Activated naive CD8-positive, alpha-beta T cell treated with anti-CD3 and anti-CD28 coated beads, Interleukin-2, amount 50 U/mL, for 16 hours (primary cell): Measurements from ENCODE around the gene CEACAM3.

Experiments used
- DNase-seq: peaks from one replicate; pipeline ENCODE4 v3.0.0-alpha.2; 2020; ENCODE audit warnings: low read depth, low spot score

The CEACAM3 gene

DNA sequence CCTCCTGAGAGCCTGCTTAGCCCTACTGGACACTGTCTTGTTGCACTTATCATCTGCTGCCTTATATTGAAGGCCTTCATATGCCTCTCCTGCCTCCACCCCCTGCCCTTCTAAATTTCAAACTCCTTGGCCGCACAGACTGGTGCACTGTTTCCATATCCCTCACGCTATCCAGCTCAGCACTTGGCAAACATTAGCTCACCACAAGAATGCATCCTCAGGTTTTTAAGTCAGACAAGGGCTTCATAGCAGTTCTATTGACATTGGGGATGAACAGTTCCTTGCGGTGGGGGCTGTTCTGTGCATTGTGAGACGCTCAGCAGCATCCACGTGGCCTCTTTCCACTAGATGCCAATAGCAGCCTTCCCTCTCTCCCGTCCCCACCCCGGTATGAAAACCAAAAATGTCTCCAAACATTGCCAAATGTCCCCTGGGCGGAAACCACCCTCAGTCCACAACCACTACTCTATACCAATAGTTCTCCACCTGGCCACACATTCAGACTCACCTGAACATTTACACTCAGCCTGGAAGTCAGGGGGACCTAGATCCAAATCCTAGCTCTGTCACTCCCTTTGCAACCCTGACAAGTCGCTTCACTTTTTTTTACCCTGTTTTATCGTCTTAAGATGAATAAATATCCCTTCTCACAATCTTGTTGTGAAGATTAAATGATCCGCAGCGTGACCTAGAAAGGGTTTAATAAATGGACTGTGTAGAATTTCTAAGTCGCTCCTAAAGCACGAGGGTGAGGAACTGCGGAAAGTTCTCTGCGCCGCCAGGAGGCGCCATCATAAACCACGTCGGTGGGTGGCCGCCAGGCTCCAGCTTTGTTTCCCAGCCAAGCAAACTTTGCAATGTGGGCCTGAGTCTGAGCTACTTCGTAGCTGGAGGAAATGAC is 3.6 kb upstream of the CEACAM3 start:
- peak; percentile 7 for DNase-seq

GRCh38 chr19:41793414-41793727 is 3.0 kb upstream of the CEACAM3 start:
- no peak for DNase-seq

DNA sequence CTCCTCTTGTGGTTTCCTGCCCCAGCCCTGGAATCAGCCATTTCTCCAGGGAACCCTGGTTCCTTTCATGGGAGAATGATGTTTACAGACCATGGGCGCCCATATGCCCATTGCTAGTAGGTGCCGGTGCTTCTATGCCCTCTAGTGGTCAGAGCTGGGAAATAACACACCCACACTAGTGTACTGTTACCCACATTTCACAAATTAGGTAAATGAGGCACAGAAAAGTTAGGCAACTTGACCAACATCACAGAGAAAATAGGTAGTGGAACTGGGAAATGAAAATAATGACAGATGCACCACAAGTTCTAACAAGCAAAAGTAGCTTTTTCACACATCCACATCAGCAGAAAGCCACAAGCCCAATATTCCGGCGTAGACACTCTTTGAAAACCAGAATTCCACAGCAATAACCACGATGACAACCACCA is 1.3 kb upstream of the CEACAM3 start:
- DNase-seq, result peak; percentile 24

- DNase-seq, result no peak
These were observed 514 bp downstream of the CEACAM3 start for GRCh38 chr19:41796901-41797300.

- DNase-seq, result no peak
These were observed 3.1 kb downstream of the CEACAM3 start for GRCh38 chr19:41799444-41800000.

- DNase-seq, result no peak
These were observed 4.6 kb downstream of the CEACAM3 start for GRCh38 chr19:41801031-41801430.

DNA sequence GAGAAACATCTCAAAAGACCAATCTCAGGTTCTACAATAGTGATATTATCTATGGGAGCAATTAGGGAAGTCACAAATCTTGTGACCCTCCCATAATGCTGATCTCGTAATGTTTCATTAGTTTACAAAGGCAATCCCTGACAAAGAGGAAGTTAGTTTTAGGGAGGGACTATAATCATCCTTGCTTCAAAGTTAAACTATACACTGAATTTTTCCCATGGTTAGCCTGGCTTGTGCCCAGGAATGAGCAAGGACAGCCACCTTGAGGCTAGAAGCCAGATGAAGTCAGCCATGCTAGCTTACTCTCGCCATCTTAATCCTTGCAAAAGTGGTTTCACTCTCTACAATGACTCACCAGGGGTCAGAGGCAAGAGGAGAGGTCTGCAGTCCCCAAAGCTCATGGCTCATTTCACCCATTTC is 5.4 kb downstream of the CEACAM3 start:
- no peak for DNase-seq

- no peak for DNase-seq
These were observed 6.4 kb downstream of the CEACAM3 start for GRCh38 chr19:41802770-41803169.

DNA sequence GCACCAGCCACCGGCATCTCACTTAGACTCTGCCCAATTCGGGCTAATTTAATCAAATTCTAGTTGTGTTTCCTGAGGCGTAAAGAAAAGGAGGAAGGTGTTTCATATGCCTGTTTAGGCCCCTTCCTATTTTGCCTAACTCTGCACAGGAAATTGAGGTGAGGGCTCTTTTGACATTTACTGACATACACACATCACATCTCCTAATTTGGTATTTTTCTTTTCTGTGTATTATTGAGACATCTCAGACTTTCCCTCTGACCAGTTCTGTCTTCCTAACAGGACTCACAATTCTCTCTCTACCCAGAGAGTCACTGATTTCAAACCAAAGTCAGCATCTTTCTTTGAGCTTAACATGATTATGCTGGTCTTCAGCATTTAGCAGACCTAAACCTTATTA is 7.9 kb downstream of the CEACAM3 start:
- DNase-seq, result no peak

GRCh38 chr19:41807176-41807575 is 10.8 kb downstream of the CEACAM3 start:
- DNase-seq, result no peak

DNA sequence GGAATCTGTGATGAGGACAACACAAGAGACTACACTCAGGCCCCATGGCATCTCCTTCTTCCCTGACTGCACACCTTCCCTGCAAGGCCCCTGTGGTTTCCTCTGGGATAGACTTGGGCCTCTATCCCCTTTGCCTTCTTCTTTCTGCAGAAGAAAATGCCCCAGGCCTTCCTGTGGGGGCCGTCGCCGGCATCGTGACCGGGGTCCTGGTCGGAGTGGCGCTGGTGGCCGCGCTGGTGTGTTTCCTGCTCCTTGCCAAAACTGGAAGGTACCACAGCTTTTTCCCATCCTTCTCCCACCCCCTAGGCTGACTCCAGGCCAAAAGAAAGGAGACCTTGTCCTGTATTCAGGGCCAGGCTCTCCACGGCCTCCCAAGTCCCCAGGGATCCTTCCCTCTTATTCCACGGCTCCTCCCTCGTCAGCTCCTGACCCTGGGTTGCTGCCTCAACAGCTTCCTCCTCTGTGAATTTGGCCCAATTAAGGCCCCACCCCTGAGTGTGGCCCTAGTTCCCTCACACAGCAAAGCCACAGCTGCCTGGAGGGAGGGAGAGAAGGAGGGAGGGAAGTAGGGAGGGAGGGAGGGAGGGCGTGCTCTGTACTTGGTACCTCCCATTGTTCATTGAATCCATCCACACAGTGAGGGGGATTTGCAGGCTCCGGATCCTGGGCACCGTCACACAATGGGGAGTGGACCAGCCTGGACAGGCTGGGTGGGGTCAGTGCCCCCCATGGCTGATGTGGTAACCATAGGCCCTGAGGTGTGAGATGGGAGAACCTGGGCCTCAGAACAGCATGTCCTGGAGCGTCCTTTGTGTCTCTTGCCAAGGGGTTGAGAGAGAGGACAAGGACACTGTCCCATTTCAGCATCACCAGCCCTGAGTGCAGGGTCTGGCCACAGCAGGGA is 12.5 kb downstream of the CEACAM3 start:
- DNase-seq, result no peak

GRCh38 chr19:41810301-41810700 is 13.9 kb downstream of the CEACAM3 start:
- DNase-seq, result no peak

DNA sequence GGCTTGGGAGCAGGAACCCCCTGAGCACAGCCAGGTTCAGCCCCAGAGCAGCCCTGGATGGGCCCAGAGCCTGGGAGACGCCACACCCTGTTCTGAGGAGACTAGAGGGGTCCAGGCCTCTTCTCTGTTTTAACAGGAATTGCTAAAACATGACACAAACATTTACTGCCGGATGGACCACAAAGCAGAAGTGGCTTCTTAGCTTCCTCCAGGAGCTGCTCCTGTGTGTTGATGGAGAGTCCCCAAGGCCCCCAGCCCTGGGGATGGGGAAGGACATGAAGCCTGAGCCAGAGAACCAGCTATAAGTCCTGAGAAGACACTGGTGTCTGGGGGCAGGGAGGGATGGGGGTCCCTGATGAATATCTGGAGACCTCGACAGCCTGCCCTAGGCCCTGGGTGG is 14.6 kb downstream of the CEACAM3 start:
- no peak for DNase-seq

DNA sequence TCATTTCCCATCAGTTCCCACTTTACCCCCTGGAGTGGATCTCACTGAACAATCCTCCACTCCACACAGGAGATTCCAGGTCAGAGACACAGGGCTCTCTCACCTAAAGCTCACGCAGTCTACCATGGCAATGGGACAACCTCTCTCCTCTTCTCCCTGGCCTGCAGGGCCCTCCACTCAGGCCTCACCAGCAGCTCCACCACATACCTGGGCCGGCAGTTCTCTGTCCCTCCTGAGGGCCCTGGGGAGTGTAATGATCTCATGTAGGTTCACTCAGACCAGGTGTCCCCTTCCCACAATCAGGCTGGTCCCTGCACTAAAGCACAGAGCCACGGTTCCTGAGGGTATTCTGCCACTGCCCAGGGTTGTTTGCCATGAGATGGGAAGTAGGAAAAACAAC is 15.6 kb downstream of the CEACAM3 start:
- DNase-seq, result no peak

DNA sequence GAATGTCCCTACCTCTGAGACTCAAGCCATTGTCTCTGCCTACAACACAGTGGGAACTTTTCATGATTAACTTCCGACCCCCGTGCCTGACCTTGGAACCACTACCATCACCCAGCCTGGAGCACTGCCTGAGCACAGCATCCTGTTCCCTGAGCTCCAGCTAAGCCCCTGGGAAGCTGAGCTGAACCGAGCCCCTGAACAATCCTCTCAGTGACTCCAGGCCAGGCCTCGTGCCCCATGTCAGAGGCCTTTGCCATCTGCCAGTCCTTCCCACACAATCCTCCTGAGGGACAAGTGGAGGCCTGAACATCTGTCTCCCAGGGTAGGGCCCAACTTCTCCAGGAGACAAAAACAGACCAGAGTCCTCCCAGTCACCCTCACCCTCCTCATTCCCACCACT is 17.5 kb downstream of the CEACAM3 start:
- no peak for DNase-seq

GRCh38 chr19:41815301-41815700 is 18.9 kb downstream of the CEACAM3 start:
- no peak for DNase-seq

GRCh38 chr19:41816761-41817160 is 20.4 kb downstream of the CEACAM3 start:
- DNase-seq, result no peak

DNA sequence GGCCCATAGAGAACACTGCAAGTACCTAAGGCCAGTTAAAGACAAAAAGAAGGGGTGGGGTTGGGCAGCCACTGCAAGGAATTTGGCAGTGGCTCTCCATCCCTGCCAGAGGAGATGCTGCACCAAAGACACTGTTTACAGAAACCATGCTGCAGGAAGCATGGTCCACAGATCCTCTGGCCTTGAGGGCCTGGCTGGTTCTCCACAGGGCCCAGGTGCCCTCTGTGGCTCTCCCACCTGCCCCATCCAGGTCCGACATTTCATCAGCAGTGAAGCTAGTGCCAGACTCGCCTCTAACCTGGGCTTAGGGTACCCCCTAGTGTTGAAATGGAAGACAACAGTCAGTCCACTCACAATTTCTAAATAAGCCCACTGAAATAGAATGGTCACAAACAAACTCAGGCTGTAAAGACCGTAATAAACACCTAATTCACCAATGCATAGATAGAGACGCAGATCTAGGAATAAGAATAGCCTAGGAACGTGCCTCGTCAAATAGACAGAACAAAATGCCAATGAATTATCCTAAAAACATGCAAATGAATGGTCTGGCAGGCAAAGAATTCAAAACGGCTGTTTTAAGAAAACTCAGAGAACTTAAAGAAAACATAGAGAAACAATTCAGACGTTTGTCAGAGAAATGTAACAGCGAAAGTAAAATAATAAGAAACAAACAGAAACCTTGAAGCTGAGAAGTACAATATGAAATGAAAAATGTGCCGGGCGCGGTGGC is 24.8 kb downstream of the CEACAM3 start:
- DNase-seq, result no peak

GRCh38 chr19:41837981-41838708 is 41.8 kb downstream of the CEACAM3 start:
- DNase-seq, result no peak

GRCh38 chr19:41839211-41839610 is 42.8 kb downstream of the CEACAM3 start:
- DNase-seq, result no peak

- DNase-seq, result no peak
These were observed 47.0 kb downstream of the CEACAM3 start for GRCh38 chr19:41843371-41843770.
